GM19035 (cell line): ENCODE measurements around the gene PAPOLA.
"Not testable (repeated sequence)": the region's sequence is repeated elsewhere in the genome, so short reads cannot be mapped to it uniquely, and the experiment has no call there.

Source experiments
- ATAC-seq: cut with Tn5 transposase; IDR thresholded peaks from one replicate; pipeline ENCODE4 v1.9.1; 2021; ENCODE audit not compliant: unreplicated experiment

Gene PAPOLA

GRCh38 chr14:96501740-96502620 is at the start of gene PAPOLA:
PAPOLA (plus strand) TSS chr14:96502382; CDS start chr14:96502593, 211 bp downstream.
- ATAC-seq: peak; percentile 90

GRCh38 chr14:96452684-96453083 is 49.5 kb upstream of the PAPOLA start:
- ATAC-seq: no peak

GRCh38 chr14:96455588-96455987 is 46.6 kb upstream of the PAPOLA start:
- no peak for ATAC-seq

- ATAC-seq: no peak
These were observed 42.3 kb upstream of the PAPOLA start for GRCh38 chr14:96459851-96460250.

GRCh38 chr14:96461950-96462798 is 40.0 kb upstream of the PAPOLA start:
- no peak for ATAC-seq

- no peak for ATAC-seq
These were observed 38.0 kb upstream of the PAPOLA start for GRCh38 chr14:96464136-96464535.

GRCh38 chr14:96466918-96467317 is 35.3 kb upstream of the PAPOLA start:
- ATAC-seq: no peak

- no peak for ATAC-seq
These were observed 31.9 kb upstream of the PAPOLA start for GRCh38 chr14:96470331-96470730.

GRCh38 chr14:96470967-96471366 is 31.2 kb upstream of the PAPOLA start:
- not testable (repeated sequence) for ATAC-seq

- no peak for ATAC-seq
These were observed 24.1 kb upstream of the PAPOLA start for GRCh38 chr14:96478119-96478518.

- no peak for ATAC-seq
These were observed 22.6 kb upstream of the PAPOLA start for GRCh38 chr14:96479435-96480146.

GRCh38 chr14:96481731-96482314 is 20.4 kb upstream of the PAPOLA start:
- ATAC-seq: no peak

GRCh38 chr14:96482986-96483385 is 19.2 kb upstream of the PAPOLA start:
- no peak for ATAC-seq

- no peak for ATAC-seq
These were observed 17.8 kb upstream of the PAPOLA start for GRCh38 chr14:96484399-96484798.

GRCh38 chr14:96486705-96487104 is 15.5 kb upstream of the PAPOLA start:
- no peak for ATAC-seq

GRCh38 chr14:96489327-96489726 is 12.9 kb upstream of the PAPOLA start:
- no peak for ATAC-seq

GRCh38 chr14:96493178-96493577 is 9.0 kb upstream of the PAPOLA start:
- no peak for ATAC-seq

- no peak for ATAC-seq
These were observed 7.9 kb upstream of the PAPOLA start for GRCh38 chr14:96494331-96494730.

GRCh38 chr14:96497087-96497486 is 5.1 kb upstream of the PAPOLA start:
- peak; percentile 53 for ATAC-seq

- no peak for ATAC-seq
These were observed 4.6 kb upstream of the PAPOLA start for GRCh38 chr14:96497586-96497985.

- ATAC-seq: no peak
These were observed 904 bp upstream of the PAPOLA start for GRCh38 chr14:96501217-96501739.
